ENCODE results near the gene ARHGEF12.

ARHGEF12 gene

DNA sequence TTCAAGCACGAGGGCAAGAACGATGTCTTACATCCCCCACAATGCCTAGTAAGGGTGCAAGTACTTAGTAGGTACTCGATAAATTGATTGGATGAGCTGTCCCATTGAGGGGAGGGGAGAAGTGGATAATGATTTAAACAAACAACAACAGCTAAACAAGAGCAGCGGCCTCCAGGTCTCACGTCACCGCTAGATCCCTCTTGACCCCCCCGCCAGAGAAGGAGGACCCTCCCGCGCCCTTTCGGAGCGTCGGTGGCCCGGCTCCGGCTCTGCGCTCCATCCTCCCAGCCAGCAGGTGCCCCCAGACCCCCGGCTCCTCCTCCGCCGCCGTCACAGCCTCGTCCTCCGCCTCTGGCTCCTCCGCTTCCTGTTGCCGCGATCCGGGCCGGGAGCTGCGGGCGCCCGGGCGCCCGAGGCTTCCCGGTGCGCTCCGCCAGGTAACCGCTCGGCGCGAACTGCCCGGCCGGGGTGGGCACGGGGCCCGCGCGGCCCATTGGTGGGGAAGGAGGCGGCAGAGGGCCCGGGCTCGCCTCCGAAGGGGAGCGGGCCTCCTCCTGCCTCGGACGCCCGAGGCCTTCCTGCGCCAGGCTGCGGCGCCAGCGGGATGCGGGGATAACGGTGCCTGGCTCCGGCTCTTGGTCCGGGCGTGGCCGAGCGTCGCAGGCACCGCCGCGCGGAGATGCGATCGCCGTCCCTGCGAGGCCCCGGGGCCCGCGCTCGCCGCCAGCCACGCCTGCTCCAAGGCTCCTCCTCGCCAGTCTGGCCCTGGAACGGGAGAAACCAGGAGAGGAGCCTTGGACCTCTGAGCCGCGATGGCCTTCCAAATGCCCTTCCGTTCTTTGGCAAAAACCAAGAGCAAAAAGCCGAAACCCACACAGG is 11.0 kb upstream of the ARHGEF12 start, which contains the start of gene TLCD5:
TLCD5 (plus strand) TSS at position 368 of the 879 bp plus-strand sequence. CDS start 2,143 bp downstream, outside the sequence.
- H3K4me1 ChIP-seq (ENCODE audit: insufficient read depth, low read length) = peaks cover 18% of the 10 kb centered on the region
- H3K27ac ChIP-seq (ENCODE audit: low read depth, low read length) = peak within 1 kb of the TSS; percentile 63
- H3K27me3 ChIP-seq (ENCODE audit: control insufficient read depth in 1 of 2, insufficient read depth in 2 of 2, low read length in 2 of 2) = no peaks in the 10 kb centered on the region
- no peaks in the 10 kb centered on the region for H3K9me3 ChIP-seq (ENCODE audit: low read length)
- H3K4me3 ChIP-seq (ENCODE audit: low read depth in 1 of 2, low read length in 2 of 2) = peak within 1 kb of the TSS; percentile 60 to 62
- H3K36me3 ChIP-seq (ENCODE audit: insufficient read depth, low read length) = peaks cover 7% of the 10 kb centered on the region
- peak within 1 kb of the TSS; percentile 23 for H3K9ac ChIP-seq (ENCODE audit: low read length)

- Histone ChIP-seq H3K27me3 (ENCODE audit: control insufficient read depth in 1 of 2, insufficient read depth in 2 of 2, low read length in 2 of 2) (no peaks in the 10 kb centered on the region), H3K9me3 (ENCODE audit: low read length) (no peaks in the 10 kb centered on the region), H3K36me3 (ENCODE audit: insufficient read depth, low read length) (peaks cover 13% of the 10 kb centered on the region), H3K9ac (ENCODE audit: low read length) (no peak overlapping the region), H3K4me3 (ENCODE audit: low read depth in 1 of 2, low read length in 2 of 2) (peak overlapping the region in 1 of 2 donors; percentile 62), H3K4me1 (ENCODE audit: insufficient read depth, low read length) (peaks cover 18% of the 10 kb centered on the region), H3K27ac (ENCODE audit: low read depth, low read length) (no peak overlapping the region)
Measured at GRCh38 chr11:120326228-120326627, 10.0 kb upstream of the ARHGEF12 start.

DNA sequence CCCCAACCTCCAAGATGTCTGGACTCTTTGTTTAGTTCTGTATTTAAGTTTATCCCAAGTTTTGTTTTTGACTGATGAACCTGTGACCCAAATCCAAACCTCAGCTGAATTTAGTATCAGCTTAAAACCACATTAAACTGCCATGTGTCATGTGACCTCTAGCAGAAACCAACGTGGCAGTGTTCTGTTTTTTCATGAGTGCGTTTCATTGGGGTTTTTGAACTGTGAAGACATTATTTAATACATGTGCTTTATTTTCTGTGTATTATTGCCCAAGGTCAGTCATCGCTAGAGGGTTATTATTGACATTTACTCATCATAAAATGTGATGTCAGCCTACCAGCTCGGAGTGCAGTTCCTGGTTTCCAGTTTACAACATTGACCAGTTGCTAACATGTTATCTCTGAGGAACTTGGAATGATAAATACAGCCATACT is 9.3 kb upstream of the ARHGEF12 start:
- Histone ChIP-seq H3K27me3 (ENCODE audit: control insufficient read depth in 1 of 2, insufficient read depth in 2 of 2, low read length in 2 of 2) (no peaks in the 10 kb centered on the region), H3K4me3 (ENCODE audit: low read depth in 1 of 2, low read length in 2 of 2) (no peak overlapping the region), H3K9me3 (ENCODE audit: low read length) (no peaks in the 10 kb centered on the region), H3K9ac (ENCODE audit: low read length) (no peak overlapping the region), H3K27ac (ENCODE audit: low read depth, low read length) (no peak overlapping the region), H3K4me1 (ENCODE audit: insufficient read depth, low read length) (peaks cover 18% of the 10 kb centered on the region), H3K36me3 (ENCODE audit: insufficient read depth, low read length) (peaks cover 13% of the 10 kb centered on the region)

DNA sequence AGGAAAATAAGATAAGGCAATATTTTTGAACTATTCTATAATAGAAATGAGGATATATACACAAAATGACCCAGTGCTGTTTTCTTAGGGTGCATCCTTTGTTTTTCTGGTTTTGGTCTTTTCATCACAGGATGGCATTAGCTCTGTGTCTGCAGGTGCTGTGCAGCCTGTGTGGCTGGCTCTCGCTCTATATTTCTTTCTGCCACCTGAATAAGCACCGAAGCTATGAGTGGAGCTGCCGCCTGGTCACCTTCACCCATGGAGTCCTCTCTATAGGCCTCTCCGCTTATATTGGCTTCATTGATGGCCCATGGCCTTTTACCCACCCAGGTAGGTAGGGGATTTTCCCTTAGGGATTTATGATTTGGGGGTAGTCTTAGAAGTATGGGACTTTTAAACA is 8.9 kb upstream of the ARHGEF12 start:
- no peaks in the 10 kb centered on the region for H3K9me3 ChIP-seq (ENCODE audit: low read length)
- no peak overlapping the region for H3K27ac ChIP-seq (ENCODE audit: low read depth, low read length)
- H3K27me3 ChIP-seq (ENCODE audit: control insufficient read depth in 1 of 2, insufficient read depth in 2 of 2, low read length in 2 of 2) = no peaks in the 10 kb centered on the region
- H3K4me1 ChIP-seq (ENCODE audit: insufficient read depth, low read length) = peaks cover 18% of the 10 kb centered on the region
- H3K36me3 ChIP-seq (ENCODE audit: insufficient read depth, low read length) = peaks cover 13% of the 10 kb centered on the region
- no peak overlapping the region for H3K9ac ChIP-seq (ENCODE audit: low read length)
- no peak overlapping the region for H3K4me3 ChIP-seq (ENCODE audit: low read depth in 1 of 2, low read length in 2 of 2)

GRCh38 chr11:120329556-120329955 is 6.7 kb upstream of the ARHGEF12 start:
- no peak overlapping the region for H3K4me3 ChIP-seq (ENCODE audit: low read depth in 1 of 2, low read length in 2 of 2)
- H3K27me3 ChIP-seq (ENCODE audit: control insufficient read depth in 1 of 2, insufficient read depth in 2 of 2, low read length in 2 of 2) = no peaks in the 10 kb centered on the region
- H3K36me3 ChIP-seq (ENCODE audit: insufficient read depth, low read length) = peaks cover 13% of the 10 kb centered on the region
- H3K9me3 ChIP-seq (ENCODE audit: low read length) = no peaks in the 10 kb centered on the region
- no peak overlapping the region for H3K27ac ChIP-seq (ENCODE audit: low read depth, low read length)
- H3K9ac ChIP-seq (ENCODE audit: low read length) = no peak overlapping the region
- peaks cover 17% of the 10 kb centered on the region for H3K4me1 ChIP-seq (ENCODE audit: insufficient read depth, low read length)

- Histone ChIP-seq H3K4me1 (ENCODE audit: insufficient read depth, low read length) (peaks cover 13% of the 10 kb centered on the region), H3K36me3 (ENCODE audit: insufficient read depth, low read length) (peaks cover 13% of the 10 kb centered on the region), H3K27me3 (ENCODE audit: control insufficient read depth in 1 of 2, insufficient read depth in 2 of 2, low read length in 2 of 2) (no peaks in the 10 kb centered on the region), H3K4me3 (ENCODE audit: low read depth in 1 of 2, low read length in 2 of 2) (no peak overlapping the region), H3K9me3 (ENCODE audit: low read length) (no peaks in the 10 kb centered on the region), H3K9ac (ENCODE audit: low read length) (no peak overlapping the region), H3K27ac (ENCODE audit: low read depth, low read length) (no peak overlapping the region)
Measured at GRCh38 chr11:120330045-120330444, 6.2 kb upstream of the ARHGEF12 start.

GRCh38 chr11:120331301-120331996 is 4.8 kb upstream of the ARHGEF12 start:
- no peaks in the 10 kb centered on the region for H3K27me3 ChIP-seq (ENCODE audit: control insufficient read depth in 1 of 2, insufficient read depth in 2 of 2, low read length in 2 of 2)

GRCh38 chr11:120332822-120333716 is 3.1 kb upstream of the ARHGEF12 start:
- H3K36me3 ChIP-seq (ENCODE audit: insufficient read depth, low read length) = peaks cover 13% of the 10 kb centered on the region
- no peak overlapping the region for H3K27ac ChIP-seq (ENCODE audit: low read depth, low read length)
- no peaks in the 10 kb centered on the region for H3K27me3 ChIP-seq (ENCODE audit: control insufficient read depth in 1 of 2, insufficient read depth in 2 of 2, low read length in 2 of 2)
- no peak overlapping the region for H3K4me3 ChIP-seq (ENCODE audit: low read depth in 1 of 2, low read length in 2 of 2)
- no peaks in the 10 kb centered on the region for H3K4me1 ChIP-seq (ENCODE audit: insufficient read depth, low read length)
- H3K9ac ChIP-seq (ENCODE audit: low read length) = no peak overlapping the region
- no peaks in the 10 kb centered on the region for H3K9me3 ChIP-seq (ENCODE audit: low read length)

More at GRCh38 chr11:120331301-120331996, 4.8 kb upstream of the ARHGEF12 start:
- H3K4me3 ChIP-seq (ENCODE audit: low read depth in 1 of 2, low read length in 2 of 2) = no peak overlapping the region
- H3K4me1 ChIP-seq (ENCODE audit: insufficient read depth, low read length) = peaks cover 4% of the 10 kb centered on the region
- H3K27ac ChIP-seq (ENCODE audit: low read depth, low read length) = no peak overlapping the region
- H3K36me3 ChIP-seq (ENCODE audit: insufficient read depth, low read length) = peaks cover 13% of the 10 kb centered on the region
- H3K9me3 ChIP-seq (ENCODE audit: low read length) = no peaks in the 10 kb centered on the region
- H3K9ac ChIP-seq (ENCODE audit: low read length) = no peak overlapping the region

GRCh38 chr11:120333801-120334200 is 2.4 kb upstream of the ARHGEF12 start:
- Histone ChIP-seq H3K27ac (ENCODE audit: low read depth, low read length) (no peak overlapping the region), H3K27me3 (ENCODE audit: control insufficient read depth in 1 of 2, insufficient read depth in 2 of 2, low read length in 2 of 2) (no peaks in the 10 kb centered on the region), H3K4me1 (ENCODE audit: insufficient read depth, low read length) (peaks cover 5% of the 10 kb centered on the region), H3K9me3 (ENCODE audit: low read length) (no peaks in the 10 kb centered on the region), H3K36me3 (ENCODE audit: insufficient read depth, low read length) (peaks cover 13% of the 10 kb centered on the region), H3K4me3 (ENCODE audit: low read depth in 1 of 2, low read length in 2 of 2) (no peak overlapping the region), H3K9ac (ENCODE audit: low read length) (no peak overlapping the region)

DNA sequence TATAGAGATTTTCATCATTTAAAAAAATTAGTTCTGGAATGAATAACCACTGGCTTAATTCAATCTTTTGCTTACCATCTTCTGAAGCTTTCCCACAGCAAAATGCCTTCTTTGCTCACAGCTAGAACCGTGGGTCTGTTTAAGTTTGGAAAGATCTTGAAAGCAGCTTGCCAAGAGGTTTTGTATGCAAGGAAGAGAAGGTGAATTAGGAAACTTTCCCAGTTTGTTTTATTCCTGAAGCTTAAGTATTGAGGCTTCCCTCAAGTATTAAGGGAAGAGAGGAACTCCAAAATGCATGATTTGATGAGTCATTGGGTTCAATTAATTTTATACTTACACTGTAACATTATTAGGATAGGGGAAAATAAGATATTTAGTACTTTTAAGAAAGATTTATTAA is 1.9 kb upstream of the ARHGEF12 start:
- Histone ChIP-seq H3K27ac (ENCODE audit: low read depth, low read length) (no peak overlapping the region), H3K9ac (ENCODE audit: low read length) (no peak overlapping the region), H3K4me1 (ENCODE audit: insufficient read depth, low read length) (peaks cover 5% of the 10 kb centered on the region), H3K27me3 (ENCODE audit: control insufficient read depth in 1 of 2, insufficient read depth in 2 of 2, low read length in 2 of 2) (no peaks in the 10 kb centered on the region), H3K9me3 (ENCODE audit: low read length) (no peaks in the 10 kb centered on the region), H3K4me3 (ENCODE audit: low read depth in 1 of 2, low read length in 2 of 2) (no peak overlapping the region), H3K36me3 (ENCODE audit: insufficient read depth, low read length) (peaks cover 13% of the 10 kb centered on the region)

Measured in muscle layer of colon (tissue), 2 donors.